ENCODE measurements around the gene ZNF638. TPM values are rescaled to one million over a fixed set of nuclear protein-coding genes. Genes with fewer than 3 reads are reported as not detected.
A peak's percentile ranks its signal among the peaks of the same experiment; 100 is the strongest.

Gene ZNF638
- total RNA-seq, 2 experiments from 2014 or later, result 81.1 to 86.0 TPM

DNA sequence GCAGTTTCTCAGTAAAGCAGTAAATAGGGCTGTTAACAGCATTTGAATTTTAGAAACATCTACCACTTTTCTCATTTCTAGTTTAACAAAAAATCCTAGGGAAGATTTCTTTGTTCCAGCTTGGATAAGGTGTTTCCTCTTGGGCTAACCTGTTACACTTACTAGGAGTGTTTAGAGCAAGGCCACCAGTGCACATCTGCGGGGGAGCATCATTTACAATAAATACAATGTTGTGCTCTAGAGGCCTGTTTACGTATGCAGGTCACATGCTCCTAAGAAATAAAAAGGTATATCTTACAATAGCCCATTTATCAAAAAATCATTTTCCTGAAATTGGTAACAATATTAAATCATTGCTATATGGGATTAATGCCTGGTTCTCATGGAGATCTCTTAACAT is 8.1 kb downstream of the ZNF638 start:
- Mint-ChIP-seq H3K9me3 (no peaks in the 10 kb centered on the region), H3K27me3 (no peaks in the 10 kb centered on the region), H3K4me1 (ENCODE audit: low read depth) (peaks cover 66% of the 10 kb centered on the region), H3K4me3 (no peak overlapping the region), H3K36me3 (ENCODE audit: low read depth) (peaks cover 31% of the 10 kb centered on the region), H3K27ac (no peak overlapping the region)
- intact Hi-C loops (cut with micrococcal nuclease), result no loop called here
- ChIA-PET POLR2A (no interaction called here), CTCF (interaction anchor here (1.4 kb wide), 1 partner anchor 8 kb away, joined by 4 read pairs; the partner anchor contains the start of gene ZNF638)
- TF ChIP-seq, protein P1, sequence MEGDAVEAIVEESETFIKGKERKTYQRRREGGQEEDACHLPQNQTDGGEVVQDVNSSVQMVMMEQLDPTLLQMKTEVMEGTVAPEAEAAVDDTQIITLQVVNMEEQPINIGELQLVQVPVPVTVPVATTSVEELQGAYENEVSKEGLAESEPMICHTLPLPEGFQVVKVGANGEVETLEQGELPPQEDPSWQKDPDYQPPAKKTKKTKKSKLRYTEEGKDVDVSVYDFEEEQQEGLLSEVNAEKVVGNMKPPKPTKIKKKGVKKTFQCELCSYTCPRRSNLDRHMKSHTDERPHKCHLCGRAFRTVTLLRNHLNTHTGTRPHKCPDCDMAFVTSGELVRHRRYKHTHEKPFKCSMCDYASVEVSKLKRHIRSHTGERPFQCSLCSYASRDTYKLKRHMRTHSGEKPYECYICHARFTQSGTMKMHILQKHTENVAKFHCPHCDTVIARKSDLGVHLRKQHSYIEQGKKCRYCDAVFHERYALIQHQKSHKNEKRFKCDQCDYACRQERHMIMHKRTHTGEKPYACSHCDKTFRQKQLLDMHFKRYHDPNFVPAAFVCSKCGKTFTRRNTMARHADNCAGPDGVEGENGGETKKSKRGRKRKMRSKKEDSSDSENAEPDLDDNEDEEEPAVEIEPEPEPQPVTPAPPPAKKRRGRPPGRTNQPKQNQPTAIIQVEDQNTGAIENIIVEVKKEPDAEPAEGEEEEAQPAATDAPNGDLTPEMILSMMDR (IDR thresholded peaks at IDR 0.05), result no peak
- no peak for ATAC-seq
- DNase-seq, result no peak

DNA sequence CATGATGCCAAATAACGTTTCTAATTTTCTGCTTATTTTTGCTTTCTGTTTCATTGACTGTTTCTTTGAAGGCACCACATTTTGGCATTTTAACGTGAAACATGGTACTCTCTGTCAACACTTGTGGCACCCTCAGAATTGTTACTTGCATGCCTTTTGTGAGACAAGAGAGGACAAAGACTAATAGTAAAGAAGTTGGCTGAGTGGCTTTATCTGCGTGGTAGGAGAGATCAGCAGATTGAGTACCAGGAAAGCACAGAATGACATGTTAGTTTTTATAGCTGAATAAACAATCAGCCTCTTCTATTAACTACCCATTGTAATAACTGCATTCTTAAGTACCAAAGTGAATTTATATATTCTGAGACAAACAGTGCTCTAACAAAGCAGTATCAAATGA is 8.6 kb downstream of the ZNF638 start:
- Mint-ChIP-seq H3K27me3 (no peaks in the 10 kb centered on the region), H3K4me3 (no peak overlapping the region), H3K36me3 (ENCODE audit: low read depth) (peaks cover 27% of the 10 kb centered on the region), H3K9me3 (no peaks in the 10 kb centered on the region), H3K27ac (no peak overlapping the region), H3K4me1 (ENCODE audit: low read depth) (peaks cover 62% of the 10 kb centered on the region)
- intact Hi-C loops (cut with micrococcal nuclease), result no loop called here
- TF ChIP-seq, protein P1 (IDR thresholded peaks at IDR 0.05), result no peak
- POLR2A ChIA-PET, result no interaction called here
- DNase-seq (no peak), ATAC-seq (no peak)
- CTCF ChIA-PET, result interaction anchor here (1.4 kb wide), 1 partner anchor 8 kb away, joined by 4 read pairs; the partner anchor contains the start of gene ZNF638

DNA sequence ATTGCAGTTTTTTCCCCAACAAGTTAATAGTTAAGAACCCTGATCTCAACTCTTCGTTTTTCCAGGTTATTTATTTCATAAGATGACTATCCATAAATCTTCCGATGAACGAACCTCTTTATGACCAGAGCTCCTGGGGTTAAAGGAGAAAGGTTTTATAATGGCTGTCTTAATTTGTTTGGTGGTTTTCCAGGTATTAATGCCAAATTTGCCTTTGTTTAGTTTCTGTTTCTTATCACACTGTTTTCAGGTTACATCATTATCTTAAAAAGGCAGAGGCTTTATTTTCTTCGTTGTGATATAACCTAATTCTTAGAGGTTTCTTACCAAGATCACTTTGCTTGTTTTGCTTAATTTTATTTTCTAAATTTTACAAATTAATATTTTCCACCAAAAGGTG is 10.1 kb downstream of the ZNF638 start:
- H3K4me1 Mint-ChIP-seq (ENCODE audit: low read depth), result peaks cover 63% of the 10 kb centered on the region
- H3K27ac Mint-ChIP-seq, result no peak overlapping the region
- H3K27me3 Mint-ChIP-seq, result no peaks in the 10 kb centered on the region
- ATAC-seq (no peak), DNase-seq (no peak)
- H3K36me3 Mint-ChIP-seq (ENCODE audit: low read depth), result peaks cover 27% of the 10 kb centered on the region
- no peak overlapping the region for H3K4me3 Mint-ChIP-seq
- ChIA-PET POLR2A (no interaction called here), CTCF (no interaction called here)
- intact Hi-C loops (cut with micrococcal nuclease), result no loop called here
- TF ChIP-seq, protein P1 (IDR thresholded peaks at IDR 0.05), result no peak
- H3K9me3 Mint-ChIP-seq, result no peaks in the 10 kb centered on the region

DNA sequence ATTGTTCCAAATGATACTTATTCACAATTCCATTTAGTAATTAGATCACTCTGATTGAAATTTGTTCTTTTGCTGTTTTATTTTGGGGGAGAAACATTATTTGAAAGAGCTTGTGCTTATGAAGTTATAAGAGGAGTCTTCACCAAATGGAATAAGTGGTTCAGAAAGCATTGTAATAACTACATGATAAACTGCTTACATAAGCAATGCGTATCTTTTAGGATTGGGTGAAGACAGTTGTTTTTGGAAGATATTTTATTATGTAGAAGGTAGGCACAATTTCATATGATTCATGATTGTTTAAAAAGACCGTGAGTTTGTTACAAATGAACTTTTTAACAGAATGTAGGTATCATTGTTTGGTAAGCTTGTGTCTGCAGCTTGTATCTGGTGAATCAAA is 14.5 kb downstream of the ZNF638 start:
- H3K4me1 Mint-ChIP-seq (ENCODE audit: low read depth), result peaks cover 55% of the 10 kb centered on the region
- H3K4me3 Mint-ChIP-seq, result no peak overlapping the region
- peaks cover 52% of the 10 kb centered on the region for H3K36me3 Mint-ChIP-seq (ENCODE audit: low read depth)
- intact Hi-C loops (cut with micrococcal nuclease), result no loop called here
- ChIA-PET CTCF (no interaction called here), POLR2A (interaction anchor here (0.7 kb wide), 1 partner anchor 14 kb away, joined by 3 read pairs; no protein-coding TSS in a partner anchor)
- no peak overlapping the region for H3K27ac Mint-ChIP-seq
- DNase-seq (no peak), ATAC-seq (no peak)
- H3K27me3 Mint-ChIP-seq, result no peaks in the 10 kb centered on the region
- H3K9me3 Mint-ChIP-seq, result no peaks in the 10 kb centered on the region
- TF ChIP-seq, protein P1 (IDR thresholded peaks at IDR 0.05), result no peak

DNA sequence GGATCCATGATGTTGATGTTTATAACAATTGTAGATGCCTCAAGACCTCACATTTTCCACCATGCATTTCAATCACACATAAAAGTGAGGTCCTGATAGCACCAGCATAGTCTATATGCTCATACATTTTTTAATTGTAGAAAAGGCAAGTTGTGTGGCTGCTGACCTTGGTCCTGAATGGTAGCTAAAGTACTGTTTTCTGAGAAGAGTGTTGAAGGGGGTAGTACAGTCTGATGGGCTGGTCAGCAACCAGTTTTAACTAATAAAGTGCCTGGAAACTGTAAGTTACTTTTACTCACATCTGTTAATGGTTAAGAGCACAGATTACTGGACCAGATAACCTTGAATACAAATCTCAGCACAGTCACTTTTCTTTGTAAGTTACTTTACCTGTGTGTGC is 15.9 kb downstream of the ZNF638 start:
- TF ChIP-seq, protein P1 (IDR thresholded peaks at IDR 0.05), result no peak
- POLR2A ChIA-PET, result interaction anchor here (0.6 kb wide), 1 partner anchor 112 kb away, joined by 4 read pairs; no protein-coding TSS in a partner anchor
- Mint-ChIP-seq H3K4me1 (ENCODE audit: low read depth) (peaks cover 58% of the 10 kb centered on the region), H3K27me3 (no peaks in the 10 kb centered on the region), H3K9me3 (no peaks in the 10 kb centered on the region), H3K27ac (no peak overlapping the region), H3K4me3 (no peak overlapping the region), H3K36me3 (ENCODE audit: low read depth) (peaks cover 51% of the 10 kb centered on the region)
- DNase-seq (peak; percentile 18), ATAC-seq (no peak)
- CTCF ChIA-PET, result no interaction called here
- intact Hi-C loops (cut with micrococcal nuclease), result no loop called here

Data from activated CD8-positive, alpha-beta T cell treated with anti-CD3 and anti-CD28 coated beads for 36 hours (primary cell).